Stimulated activated CD4-positive, alpha-beta T cell treated with anti-CD3 and anti-CD28 coated beads, Interleukin-12 subunit alpha, Interleukin-12 subunit beta, amount 100 ng/mL, for 24 hours (primary cell): ENCODE measurements around the gene ZBTB8A.
A peak's percentile ranks its signal among the peaks of the same experiment; 100 is the strongest.
"Not testable (repeated sequence)": the region's sequence is repeated elsewhere in the genome, so short reads cannot be mapped to it uniquely, and the experiment has no call there.

ENCODE experiments used
- DNase-seq, 2 experiments: peaks; one replicate each; pipeline ENCODE4 v3.0.0-alpha.2; 2020; ENCODE audit warnings: low read depth in 2 of 2

Gene ZBTB8A

GRCh38 chr1:32538887-32539583 is at the start of gene ZBTB8A:
TSS of gene ZBTB8A (plus strand) at chr1:32539427. CDS start at chr1:32592932, 53,505 bp downstream.
- peak in 1 of 2 experiments; percentile 7 for DNase-seq

GRCh38 chr1:32489774-32490454 is 49.3 kb upstream of the ZBTB8A start:
- no peak for DNase-seq

- DNase-seq: no peak
Measured at GRCh38 chr1:32491386-32491785, 47.8 kb upstream of the ZBTB8A start.

GRCh38 chr1:32494196-32494595 is 45.0 kb upstream of the ZBTB8A start:
- no peak for DNase-seq

- DNase-seq: no peak
Measured at GRCh38 chr1:32494711-32495337, 44.4 kb upstream of the ZBTB8A start.

- DNase-seq: no peak
Measured at GRCh38 chr1:32496127-32496526, 43.1 kb upstream of the ZBTB8A start.

GRCh38 chr1:32498751-32499150 is 40.5 kb upstream of the ZBTB8A start:
- no peak for DNase-seq

GRCh38 chr1:32500387-32501209 is 38.6 kb upstream of the ZBTB8A start:
- DNase-seq: peak in 1 of 2 experiments; percentile 29

- DNase-seq: no peak
Measured at GRCh38 chr1:32501865-32502264, 37.4 kb upstream of the ZBTB8A start.

- no peak for DNase-seq
Measured at GRCh38 chr1:32503153-32503552, 36.1 kb upstream of the ZBTB8A start.

GRCh38 chr1:32507021-32507420 is 32.2 kb upstream of the ZBTB8A start:
- DNase-seq: no peak

- no peak for DNase-seq
Measured at GRCh38 chr1:32508761-32509160, 30.5 kb upstream of the ZBTB8A start.

GRCh38 chr1:32509939-32510338 is 29.3 kb upstream of the ZBTB8A start:
- no peak for DNase-seq

- DNase-seq: no peak
Measured at GRCh38 chr1:32516402-32516801, 22.8 kb upstream of the ZBTB8A start.

GRCh38 chr1:32518976-32519375 is 20.3 kb upstream of the ZBTB8A start:
- DNase-seq: no peak

- DNase-seq: no peak
Measured at GRCh38 chr1:32521165-32521564, 18.1 kb upstream of the ZBTB8A start.

GRCh38 chr1:32525053-32525452 is 14.2 kb upstream of the ZBTB8A start:
- no peak for DNase-seq

- no peak for DNase-seq
Measured at GRCh38 chr1:32525661-32526444, 13.4 kb upstream of the ZBTB8A start.

GRCh38 chr1:32528550-32528949 is 10.7 kb upstream of the ZBTB8A start:
- not testable (repeated sequence) for DNase-seq

GRCh38 chr1:32533792-32534327 is 5.4 kb upstream of the ZBTB8A start:
- no peak for DNase-seq

- DNase-seq: no peak
Measured at GRCh38 chr1:32536117-32536516, 3.1 kb upstream of the ZBTB8A start.
